A673 (cell line): ENCODE data around the gene AGAP2. TPM values are rescaled to one million over a fixed set of nuclear protein-coding genes. Genes with fewer than 3 reads are reported as not detected.

Experiments
- BruUV-seq: library from RNA; stranded (reverse); fragments of 400-500 nt; replicated peaks from 2 replicates; lab custom pipeline; 2021; lab: Mats Ljungman, UMichigan
- CTCF ChIA-PET: fragments of 300-600 bp; sonication (Branson Sonifier 250); formaldehyde crosslinking; loops from one replicate; lab custom pipeline; 2022; ENCODE audit warnings: antibody characterized with exemption; lab: Charles Lee
- POLR2A ChIA-PET: fragments of 300-600 bp; sonication (Branson Sonifier 250); formaldehyde crosslinking; loops from one replicate; lab custom pipeline; 2022; ENCODE audit warnings: antibody characterized with exemption; ENCODE audit not compliant: low non-redundant PET; lab: Charles Lee
- DNase-seq: peaks from one replicate; pipeline ENCODE4 v3.0.0-alpha.2; 2015; ENCODE audit warnings: low spot score
- H3K27ac ChIP-seq: fragments of 200-600 bp; sonication (generic); 2 replicates; pipeline ENCODE4 v1.5.1; 2016; ENCODE audit warnings: mixed run types, low read depth, mild to moderate bottlenecking, mixed read lengths, antibody characterized with exemption, low read length; ENCODE audit not compliant: poor library complexity, severe bottlenecking
- H3K27me3 ChIP-seq: fragments of 200-600 bp; sonication (generic); replicated peaks from 2 replicates; pipeline ENCODE4 v1.6.1; 2017; ENCODE audit warnings: mixed run types, low read depth, mild to moderate bottlenecking, mixed read lengths, antibody characterized with exemption, low read length; ENCODE audit not compliant: insufficient read depth, poor library complexity
- H3K36me3 ChIP-seq: fragments of 200-600 bp; sonication (generic); 2 replicates; pipeline ENCODE4 v1.6.1; 2016; ENCODE audit warnings: mixed run types, mild to moderate bottlenecking, mixed read lengths, antibody characterized with exemption, low read length; ENCODE audit not compliant: insufficient read depth, poor library complexity, severe bottlenecking
- H3K4me1 ChIP-seq: fragments of 200-600 bp; sonication (generic); 2 replicates; pipeline ENCODE4 v1.6.1; 2017; ENCODE audit warnings: mixed run types, mild to moderate bottlenecking, mixed read lengths, antibody characterized with exemption, low read length; ENCODE audit not compliant: insufficient read depth, poor library complexity, severe bottlenecking
- H3K4me3 ChIP-seq: fragments of 200-600 bp; sonication (generic); 2 replicates; pipeline ENCODE4 v1.5.1; 2016; ENCODE audit warnings: low read depth, mixed run types, mild to moderate bottlenecking, mixed read lengths, low read length; ENCODE audit not compliant: poor library complexity, severe bottlenecking
- H3K9me3 ChIP-seq: fragments of 200-600 bp; sonication (generic); 2 replicates; pipeline ENCODE4 v1.6.1; 2016; ENCODE audit warnings: mixed run types, low read depth, mild to moderate bottlenecking, mixed read lengths, antibody characterized with exemption, low read length; ENCODE audit not compliant: poor library complexity, severe bottlenecking
- CTCF ChIP-seq: fragments of 300-800, 200-600 bp; sonication (generic); conservative IDR thresholded peaks from 2 replicates; pipeline ENCODE4 v1.5.1; 2017; ENCODE audit warnings: low read depth, mild to moderate bottlenecking, antibody characterized with exemption, low read length, moderate library complexity, mixed read lengths
- EZH2 ChIP-seq: fragments of 200-600 bp; sonication (generic); IDR thresholded peaks from 2 replicates; pipeline ENCODE4 v1.6.1; 2017; ENCODE audit warnings: borderline replicate concordance, low read depth, mild to moderate bottlenecking, mixed read lengths, antibody characterized with exemption, low read length; ENCODE audit not compliant: poor library complexity, severe bottlenecking
- intact Hi-C: fragments of 100-400 bp; cut with micrococcal nuclease; formaldehyde crosslinking; loops from one replicate; pipeline ENCODE4 v1.10.0; 2022; ENCODE audit not compliant: unreplicated experiment
- total RNA-seq: library from RNA; stranded (reverse); gene quantifications from 2 replicates; pipeline ENCODE4 v1.2.3, GENCODE V29; 2021

The AGAP2 gene
- total RNA-seq, 1 experiment from 2014 or later, result 4.0 TPM

GRCh38 chr12:57698414-57698813, 40.1 kb downstream of the AGAP2 start:
- DNase-seq, result no peak
- Histone ChIP-seq H3K36me3 (peaks cover 13% of the 10 kb centered on the region), H3K27me3 (no peaks in the 10 kb centered on the region), H3K4me1 (no peaks in the 10 kb centered on the region), H3K9me3 (no peaks in the 10 kb centered on the region), H3K4me3 (no peak overlapping the region), H3K27ac (no peak overlapping the region)
- intact Hi-C loops, result no loop called here
- CTCF ChIA-PET, result no interaction called here
- TF ChIP-seq EZH2 (no peak), CTCF (no peak)
- no TSS peak for BruUV-seq
- POLR2A ChIA-PET, result no interaction called here

- DNase-seq, result no peak
- TF ChIP-seq CTCF (no peak), EZH2 (no peak)
- no peaks in the 10 kb centered on the region for H3K4me1 ChIP-seq
- ChIA-PET CTCF (interaction anchor here (0.7 kb wide), 1 partner anchor 55 kb away, joined by 3 read pairs; the partner anchor contains the start of gene CDK4), POLR2A (no interaction called here)
- no TSS peak for BruUV-seq
- intact Hi-C loops, result no loop called here
- H3K27ac ChIP-seq, result no peak overlapping the region
- H3K4me3 ChIP-seq, result no peak overlapping the region
- no peaks in the 10 kb centered on the region for H3K9me3 ChIP-seq
- no peaks in the 10 kb centered on the region for H3K27me3 ChIP-seq
- peaks cover 13% of the 10 kb centered on the region for H3K36me3 ChIP-seq
Observed at GRCh38 chr12:57697076-57697475, 41.5 kb downstream of the AGAP2 start.

GRCh38 chr12:57695770-57696432, 42.6 kb downstream of the AGAP2 start:
- no peaks in the 10 kb centered on the region for H3K4me1 ChIP-seq
- POLR2A ChIA-PET, result no interaction called here
- H3K4me3 ChIP-seq, result no peak overlapping the region
- TF ChIP-seq EZH2 (no peak), CTCF (no peak)
- no peaks in the 10 kb centered on the region for H3K27me3 ChIP-seq
- no peak overlapping the region for H3K27ac ChIP-seq
- peaks cover 13% of the 10 kb centered on the region for H3K36me3 ChIP-seq
- intact Hi-C loops, result no loop called here
- no TSS peak for BruUV-seq
- no peaks in the 10 kb centered on the region for H3K9me3 ChIP-seq
- CTCF ChIA-PET, result no interaction called here
- no peak for DNase-seq
